Testis (tissue), 3 donors: ENCODE results near the gene ANAPC5. TPM values are rescaled to one million over a fixed set of nuclear protein-coding genes. Genes with fewer than 3 reads are reported as not detected.

Experiments
- DNase-seq: peaks from one replicate; pipeline ENCODE4 v3.0.0-alpha.2; 2019
- H3K27ac ChIP-seq, 2 donors: fragments of 200-600 bp; sonication (generic); one replicate each; pipeline ENCODE4 v1.5.1; 2019
- H3K27me3 ChIP-seq: fragments of 200-600 bp; sonication (generic); one replicate; pipeline ENCODE4 v1.5.1; 2019
- H3K36me3 ChIP-seq: fragments of 200-600 bp; sonication (generic); one replicate; pipeline ENCODE4 v1.5.1; 2017; ENCODE audit warnings: low read depth; ENCODE audit errors: missing control alignments
- H3K4me1 ChIP-seq: fragments of 200-600 bp; sonication (generic); one replicate; pipeline ENCODE4 v1.5.1; 2019
- H3K4me3 ChIP-seq, 2 donors: fragments of 200-600 bp; sonication (generic); one replicate each; pipeline ENCODE4 v1.5.1; 2017 to 2019
- H3K9me3 ChIP-seq: fragments of 200-600 bp; sonication (generic); one replicate; pipeline ENCODE4 v1.5.1; 2017
- POLR2A ChIP-seq: fragments of 450-650 bp; IDR thresholded peaks from one replicate; pipeline ENCODE4 v1.6.1; 2017; ENCODE audit warnings: antibody characterized with exemption, mild to moderate bottlenecking, moderate library complexity
- WGBS, 2 donors: methylation state at CpG; one replicate each; pipeline ENCODE4 v1.1.5; 2018; 5-methylcytosine and 5-hydroxymethylcytosine counted together
- intact Hi-C: fragments of 100-400 bp; cut with DNase I; formaldehyde crosslinking; loops from one replicate; pipeline ENCODE4 v1.15.1; 2023; ENCODE audit warnings: low total_unique reads
- polyA plus RNA-seq: library from polyadenylated mRNA; stranded (reverse); fragments of 350-450 nt; fragmentation: Illumina TruSeq; extraction: RNeasy Lipid Tissue Mini Kit (QIAGEN cat#74804); gene quantifications from one replicate; pipeline ENCODE4 v1.2.3, GENCODE V29; 2014; ENCODE audit warnings: low read depth, low replicate concordance; ENCODE audit not compliant: insufficient read depth
- total RNA-seq, 2 donors: library from RNA; depleted of rRNA; stranded (reverse); fragments of >200 nt; gene quantifications; one replicate each; pipeline ENCODE4 v1.2.3, GENCODE V29; 2016
- TF ChIP-seq, protein P1 (sequence below), 3 experiments: fragments of 450-650 bp in 2 of 3; fragments of 200-600 bp in 1 of 3; sonication (generic) in 1 of 3; IDR thresholded peaks; one replicate each; pipeline ENCODE4 v1.5.1; 2016 to 2019; ENCODE audit warnings: antibody characterized with exemption in 3 of 3, mild to moderate bottlenecking in 2 of 3, moderate library complexity in 1 of 3

ANAPC5 gene
- total and polyA plus RNA-seq, 3 donors from 2014 or later, result 95.9 to 158 (median 143) TPM

DNA sequence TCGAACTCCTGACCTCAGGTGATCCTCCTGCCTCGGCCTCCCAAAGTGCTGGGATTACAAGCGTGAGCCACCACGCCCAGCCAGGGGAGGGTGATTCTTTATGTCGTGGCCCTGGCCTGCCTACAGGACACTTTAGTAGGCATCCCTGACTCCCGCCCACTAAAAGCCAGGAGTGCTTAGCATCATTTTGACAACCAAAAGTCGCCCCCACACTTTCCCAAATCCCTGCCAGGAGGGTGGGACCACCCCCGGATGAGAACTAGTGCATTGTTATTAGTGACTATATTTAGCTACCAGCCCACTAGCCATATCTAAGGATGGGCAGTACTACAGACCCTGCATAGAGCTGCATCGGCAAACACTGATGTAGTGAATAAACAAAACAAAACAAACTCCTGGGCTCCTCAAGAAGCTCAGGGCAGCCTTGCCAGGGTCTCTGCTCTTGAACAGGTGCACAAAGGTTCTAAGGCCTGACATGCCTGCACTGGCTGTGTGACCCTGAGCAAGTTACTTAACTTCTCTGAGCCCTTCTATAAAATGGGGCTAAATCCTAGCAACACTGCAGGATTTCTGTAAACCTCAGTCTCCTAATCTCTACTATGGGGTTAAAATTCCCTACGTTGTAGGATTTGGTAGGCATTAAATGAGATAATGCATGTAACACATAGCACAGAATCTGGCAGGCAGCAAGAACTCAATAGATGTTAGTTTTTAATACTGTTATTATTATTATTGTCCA is 57.9 kb downstream of the ANAPC5 start:
- Histone ChIP-seq H3K9me3 (no peaks in the 10 kb centered on the region), H3K27me3 (no peaks in the 10 kb centered on the region), H3K36me3 (no peaks in the 10 kb centered on the region), H3K4me3 (no peak overlapping the region), H3K27ac (no peak overlapping the region), H3K4me1 (peaks cover 16% of the 10 kb centered on the region)
- WGBS, 2 donors, result 68 to 76% methylated on average over 10 of the region's 10 CpGs
- TF ChIP-seq, protein P1, sequence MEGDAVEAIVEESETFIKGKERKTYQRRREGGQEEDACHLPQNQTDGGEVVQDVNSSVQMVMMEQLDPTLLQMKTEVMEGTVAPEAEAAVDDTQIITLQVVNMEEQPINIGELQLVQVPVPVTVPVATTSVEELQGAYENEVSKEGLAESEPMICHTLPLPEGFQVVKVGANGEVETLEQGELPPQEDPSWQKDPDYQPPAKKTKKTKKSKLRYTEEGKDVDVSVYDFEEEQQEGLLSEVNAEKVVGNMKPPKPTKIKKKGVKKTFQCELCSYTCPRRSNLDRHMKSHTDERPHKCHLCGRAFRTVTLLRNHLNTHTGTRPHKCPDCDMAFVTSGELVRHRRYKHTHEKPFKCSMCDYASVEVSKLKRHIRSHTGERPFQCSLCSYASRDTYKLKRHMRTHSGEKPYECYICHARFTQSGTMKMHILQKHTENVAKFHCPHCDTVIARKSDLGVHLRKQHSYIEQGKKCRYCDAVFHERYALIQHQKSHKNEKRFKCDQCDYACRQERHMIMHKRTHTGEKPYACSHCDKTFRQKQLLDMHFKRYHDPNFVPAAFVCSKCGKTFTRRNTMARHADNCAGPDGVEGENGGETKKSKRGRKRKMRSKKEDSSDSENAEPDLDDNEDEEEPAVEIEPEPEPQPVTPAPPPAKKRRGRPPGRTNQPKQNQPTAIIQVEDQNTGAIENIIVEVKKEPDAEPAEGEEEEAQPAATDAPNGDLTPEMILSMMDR (IDR thresholded peaks at IDR 0.05), result no peak
- TF ChIP-seq POLR2A, result no peak
- no peak for DNase-seq
- intact Hi-C loops, result no loop called here

DNA sequence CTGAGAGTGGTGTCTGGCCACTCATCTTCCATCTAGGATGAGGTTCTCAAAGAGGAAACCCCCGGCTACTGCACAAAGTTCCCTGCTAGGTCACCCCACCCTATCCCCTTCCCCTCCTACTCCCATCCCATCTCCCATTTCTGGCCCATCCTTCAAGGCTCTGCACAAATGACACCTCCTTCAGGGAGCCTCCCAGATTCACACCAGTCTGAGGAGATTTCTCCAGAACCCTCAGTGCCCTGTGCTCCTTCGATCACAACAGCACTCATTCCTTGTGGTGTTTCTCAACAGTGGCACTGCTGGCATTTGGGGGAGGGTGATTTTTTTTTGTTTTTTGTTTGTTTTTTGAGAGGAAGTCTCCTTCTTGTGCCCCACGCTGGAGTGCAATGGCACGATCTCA is 58.6 kb downstream of the ANAPC5 start:
- no peak for DNase-seq
- Histone ChIP-seq H3K36me3 (no peaks in the 10 kb centered on the region), H3K27ac (no peak overlapping the region), H3K4me3 (no peak overlapping the region), H3K27me3 (no peaks in the 10 kb centered on the region), H3K4me1 (peaks cover 17% of the 10 kb centered on the region), H3K9me3 (no peaks in the 10 kb centered on the region)
- intact Hi-C loops, result no loop called here
- WGBS, 2 donors, result 83 to 96% methylated on average over 4 of the region's 4 CpGs
- TF ChIP-seq, protein P1 (IDR thresholded peaks at IDR 0.05), result no peak
- no peak for TF ChIP-seq POLR2A

DNA sequence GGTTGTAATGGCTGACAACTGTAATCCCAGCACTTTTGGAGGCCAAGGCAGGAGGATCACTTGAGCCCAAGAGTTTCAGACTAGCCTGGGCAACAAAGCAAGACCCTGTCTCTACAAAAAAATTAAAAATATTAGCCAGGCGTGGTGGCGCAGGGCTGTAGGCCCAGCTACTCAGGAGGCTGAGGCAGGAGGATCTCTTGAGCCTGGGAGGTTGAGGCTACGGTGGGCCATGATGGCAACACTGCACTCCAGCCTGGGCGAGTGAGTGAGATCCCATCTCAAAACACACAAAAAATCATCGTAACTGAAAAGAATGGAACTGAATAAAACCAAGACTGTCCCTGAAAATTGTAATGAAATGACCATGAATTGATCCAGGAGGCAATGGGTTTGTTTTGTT is 61.8 kb downstream of the ANAPC5 start:
- WGBS, 2 donors, result 94 to 96% methylated on average over 5 of the region's 5 CpGs
- no peaks in the 10 kb centered on the region for H3K36me3 ChIP-seq
- H3K4me1 ChIP-seq, result peaks cover 18% of the 10 kb centered on the region
- H3K27ac ChIP-seq, result peak overlapping the region; percentile 76 to 85
- no peaks in the 10 kb centered on the region for H3K27me3 ChIP-seq
- intact Hi-C loops, result no loop called here
- TF ChIP-seq, protein P1 (IDR thresholded peaks at IDR 0.05), result no peak
- no peak for TF ChIP-seq POLR2A
- no peak overlapping the region for H3K4me3 ChIP-seq
- no peak for DNase-seq
- no peaks in the 10 kb centered on the region for H3K9me3 ChIP-seq

DNA sequence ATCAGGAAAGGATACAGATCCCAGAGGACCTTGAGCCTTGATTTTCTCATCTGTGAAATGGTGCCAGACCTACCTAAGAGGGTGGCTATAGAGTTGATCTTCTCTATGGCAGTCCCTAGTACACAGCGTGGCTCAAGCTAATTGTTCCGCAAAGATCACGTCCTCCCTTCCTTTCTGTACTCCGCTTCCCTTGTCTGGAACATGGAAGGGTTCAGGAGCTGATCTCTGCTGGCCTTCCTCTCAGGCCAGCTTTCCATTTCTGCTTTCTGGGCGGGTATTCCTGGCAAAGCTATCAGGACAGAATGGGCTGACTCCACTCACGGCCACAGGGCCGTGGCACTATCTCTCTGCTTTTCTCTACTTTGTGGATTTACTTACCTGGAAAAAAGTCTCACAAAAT is 62.2 kb downstream of the ANAPC5 start:
- Histone ChIP-seq H3K27me3 (no peaks in the 10 kb centered on the region), H3K36me3 (no peaks in the 10 kb centered on the region), H3K4me1 (peaks cover 22% of the 10 kb centered on the region), H3K27ac (peak overlapping the region; percentile 76 to 85), H3K9me3 (no peaks in the 10 kb centered on the region), H3K4me3 (no peak overlapping the region)
- 60 to 69% methylated on average over 7 of the region's 7 CpGs for WGBS, 2 donors
- intact Hi-C loops, result no loop called here
- DNase-seq, result no peak
- TF ChIP-seq, protein P1 (IDR thresholded peaks at IDR 0.05), result no peak
- no peak for TF ChIP-seq POLR2A

DNA sequence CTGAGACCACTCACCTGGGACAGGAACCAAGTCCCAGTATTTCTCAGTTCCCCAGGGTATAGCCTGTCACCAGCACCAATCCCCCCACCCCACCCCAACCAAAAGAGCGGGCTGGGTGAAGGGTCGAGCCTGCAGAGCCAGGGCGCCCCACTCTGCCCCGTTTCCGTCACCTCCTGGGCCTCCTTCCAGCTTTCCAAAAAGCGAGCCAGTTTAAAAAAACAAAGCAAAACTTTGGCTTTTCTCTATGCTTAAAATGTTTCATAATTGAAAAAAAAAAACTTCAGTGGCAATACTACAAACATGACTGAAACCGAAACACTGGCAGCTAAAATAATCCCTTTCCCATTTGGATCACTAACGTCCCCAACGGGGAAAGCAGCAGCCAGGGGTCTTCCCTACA is 63.2 kb downstream of the ANAPC5 start:
- no peaks in the 10 kb centered on the region for H3K27me3 ChIP-seq
- H3K4me3 ChIP-seq, result no peak overlapping the region
- 32 to 46% methylated on average over 9 of the region's 9 CpGs for WGBS, 2 donors
- DNase-seq, result peak; percentile 39
- H3K36me3 ChIP-seq, result no peaks in the 10 kb centered on the region
- no peak for TF ChIP-seq POLR2A
- TF ChIP-seq, protein P1 (IDR thresholded peaks at IDR 0.05), result no peak
- H3K27ac ChIP-seq, result peak overlapping the region; percentile 76 to 85
- H3K4me1 ChIP-seq, result peaks cover 29% of the 10 kb centered on the region
- H3K9me3 ChIP-seq, result no peaks in the 10 kb centered on the region
- intact Hi-C loops, result no loop called here
